ENCODE results near the gene CFAP54.

DNA sequence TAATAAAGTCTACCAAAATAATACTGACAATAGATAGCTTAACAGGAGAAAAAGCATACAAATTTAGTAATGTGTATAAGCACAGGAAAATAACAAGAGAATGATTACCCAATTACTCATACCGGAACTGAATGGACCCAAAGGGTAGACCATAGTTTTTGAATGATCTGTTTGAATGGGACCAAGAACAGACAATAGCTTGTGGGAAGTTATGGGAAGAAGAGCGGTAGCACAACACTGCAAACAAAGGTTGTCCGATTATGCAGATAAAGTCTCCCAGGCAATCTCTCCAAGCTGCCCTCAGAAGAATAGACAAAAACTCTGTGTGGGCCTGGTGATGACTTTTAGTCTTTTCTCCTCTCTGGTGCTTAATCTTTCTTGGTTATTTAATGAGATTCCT lies 321.1 kb downstream of the CFAP54 start:
- TF ChIP-seq, protein P1, sequence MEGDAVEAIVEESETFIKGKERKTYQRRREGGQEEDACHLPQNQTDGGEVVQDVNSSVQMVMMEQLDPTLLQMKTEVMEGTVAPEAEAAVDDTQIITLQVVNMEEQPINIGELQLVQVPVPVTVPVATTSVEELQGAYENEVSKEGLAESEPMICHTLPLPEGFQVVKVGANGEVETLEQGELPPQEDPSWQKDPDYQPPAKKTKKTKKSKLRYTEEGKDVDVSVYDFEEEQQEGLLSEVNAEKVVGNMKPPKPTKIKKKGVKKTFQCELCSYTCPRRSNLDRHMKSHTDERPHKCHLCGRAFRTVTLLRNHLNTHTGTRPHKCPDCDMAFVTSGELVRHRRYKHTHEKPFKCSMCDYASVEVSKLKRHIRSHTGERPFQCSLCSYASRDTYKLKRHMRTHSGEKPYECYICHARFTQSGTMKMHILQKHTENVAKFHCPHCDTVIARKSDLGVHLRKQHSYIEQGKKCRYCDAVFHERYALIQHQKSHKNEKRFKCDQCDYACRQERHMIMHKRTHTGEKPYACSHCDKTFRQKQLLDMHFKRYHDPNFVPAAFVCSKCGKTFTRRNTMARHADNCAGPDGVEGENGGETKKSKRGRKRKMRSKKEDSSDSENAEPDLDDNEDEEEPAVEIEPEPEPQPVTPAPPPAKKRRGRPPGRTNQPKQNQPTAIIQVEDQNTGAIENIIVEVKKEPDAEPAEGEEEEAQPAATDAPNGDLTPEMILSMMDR (IDR thresholded peaks at IDR 0.05), result no peak
- TF ChIP-seq EP300 (IDR thresholded peaks at IDR 0.05) (no peak), POLR2A (IDR thresholded peaks at IDR 0.05) (no peak)
